K562 (cell line): ENCODE data around the gene NRXN2.

Experiments
- BHLHE40 ChIP-seq: IDR thresholded peaks from 2 replicates; pipeline ENCODE4 v1.6.1; 2011; ENCODE audit warnings: low read length, improper control_type of control experiment
- MYC ChIP-seq, 2 experiments: fragments of 250-450 bp in 1 of 2; sonication (Bioruptor Pico) in 1 of 2; IDR thresholded peaks; 2 replicates each; pipeline versions ENCODE4 v1.5.1 to v1.6.1; 2012 to 2021; ENCODE audit warnings: low read depth in 2 of 2, borderline replicate concordance in 1 of 2, improper control_type of control experiment in 1 of 2, low read length in 1 of 2, mild to moderate bottlenecking in 1 of 2, moderate library complexity in 1 of 2
- POLR2AphosphoS5 ChIP-seq: IDR thresholded peaks from 2 replicates; pipeline ENCODE4 v1.6.1; 2011; ENCODE audit warnings: mild to moderate bottlenecking, low read depth, low read length, moderate library complexity; ENCODE audit not compliant: control insufficient read depth, insufficient read depth
- RAD21 ChIP-seq, 2 experiments: fragments of 250-450 bp in 1 of 2; fragments of 450-650 bp in 1 of 2; sonication (Bioruptor Pico) in 1 of 2; formaldehyde crosslinking in 1 of 2; IDR thresholded peaks in 1 of 2; conservative IDR thresholded peaks in 1 of 2; 2 replicates each; pipeline versions ENCODE4 v1.4.0 to v1.8.0; 2020 to 2022; ENCODE audit warnings: mild to moderate bottlenecking in 2 of 2, moderate library complexity in 1 of 2
- RBM15 ChIP-seq: fragments of 200-400 bp; formaldehyde crosslinking; IDR thresholded peaks from 2 replicates; pipeline ENCODE4 v1.6.1; 2018; ENCODE audit warnings: mild to moderate bottlenecking, low read length, moderate library complexity; ENCODE audit not compliant: insufficient read depth
- SETDB1 ChIP-seq: IDR thresholded peaks from one replicate; pipeline ENCODE4 v1.6.1; 2012; ENCODE audit warnings: low read length, control low read depth, inconsistent platforms
- SUPT5H ChIP-seq: fragments of 450-650 bp; IDR thresholded peaks from 2 replicates; pipeline ENCODE4 v1.6.1; 2016
- TCF7 ChIP-seq: sonication (generic); IDR thresholded peaks from 2 replicates; pipeline ENCODE4 v1.6.1; 2016; ENCODE audit warnings: antibody characterized with exemption, borderline replicate concordance
- ZNF133 ChIP-seq: fragments of 250-450 bp; sonication (Bioruptor Pico); IDR thresholded peaks from 2 replicates; pipeline ENCODE4 v1.4.0; 2020; ENCODE audit warnings: mild to moderate bottlenecking
- TF ChIP-seq, protein P1 (sequence below), 3 experiments: IDR thresholded peaks in 2 of 3; conservative IDR thresholded peaks in 1 of 3; 2 replicates each; pipeline ENCODE4 v1.5.1; 2011 to 2012; ENCODE audit warnings: low read length in 3 of 3, mild to moderate bottlenecking in 3 of 3, control low read depth in 2 of 3, improper control_type of control experiment in 1 of 3, inconsistent platforms in 1 of 3, low read depth in 1 of 3, mixed read lengths in 1 of 3, moderate library complexity in 1 of 3; ENCODE audit not compliant: insufficient read depth in 2 of 3
- TF ChIP-seq, protein P2 (sequence below): fragments of 450-650 bp; IDR thresholded peaks from 2 replicates; pipeline ENCODE4 v1.6.1; 2017; ENCODE audit warnings: mild to moderate bottlenecking, moderate library complexity

GRCh38 chr11:64653388-64653973 is 69.5 kb downstream of the NRXN2 start:
- TF ChIP-seq TCF7 = no peak
- TF ChIP-seq ZNF133 = no peak
- TF ChIP-seq MYC (IDR thresholded peaks at IDR 0.05; ENCODE audit: low read depth, low read length) = no peak
- TF ChIP-seq MYC (CRISPR knock-in tag; IDR thresholded peaks at IDR 0.05; ENCODE audit: borderline replicate concordance, low read depth) = no peak
- TF ChIP-seq, protein P1, sequence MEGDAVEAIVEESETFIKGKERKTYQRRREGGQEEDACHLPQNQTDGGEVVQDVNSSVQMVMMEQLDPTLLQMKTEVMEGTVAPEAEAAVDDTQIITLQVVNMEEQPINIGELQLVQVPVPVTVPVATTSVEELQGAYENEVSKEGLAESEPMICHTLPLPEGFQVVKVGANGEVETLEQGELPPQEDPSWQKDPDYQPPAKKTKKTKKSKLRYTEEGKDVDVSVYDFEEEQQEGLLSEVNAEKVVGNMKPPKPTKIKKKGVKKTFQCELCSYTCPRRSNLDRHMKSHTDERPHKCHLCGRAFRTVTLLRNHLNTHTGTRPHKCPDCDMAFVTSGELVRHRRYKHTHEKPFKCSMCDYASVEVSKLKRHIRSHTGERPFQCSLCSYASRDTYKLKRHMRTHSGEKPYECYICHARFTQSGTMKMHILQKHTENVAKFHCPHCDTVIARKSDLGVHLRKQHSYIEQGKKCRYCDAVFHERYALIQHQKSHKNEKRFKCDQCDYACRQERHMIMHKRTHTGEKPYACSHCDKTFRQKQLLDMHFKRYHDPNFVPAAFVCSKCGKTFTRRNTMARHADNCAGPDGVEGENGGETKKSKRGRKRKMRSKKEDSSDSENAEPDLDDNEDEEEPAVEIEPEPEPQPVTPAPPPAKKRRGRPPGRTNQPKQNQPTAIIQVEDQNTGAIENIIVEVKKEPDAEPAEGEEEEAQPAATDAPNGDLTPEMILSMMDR (IDR thresholded peaks at IDR 0.05 in 2 of 3, conservative IDR thresholded peaks at IDR 0.05 in 1 of 3; ENCODE audit: insufficient read depth in 2 of 3, low read depth in 1 of 3, low read length in 3 of 3) = no peak
- 0 out of 2 replicates have a peak, but pooled peaks have one; percentile 37 for TF ChIP-seq SUPT5H
- no peak for TF ChIP-seq BHLHE40
- TF ChIP-seq RBM15 = no peak
- no peak for TF ChIP-seq RAD21 (CRISPR knock-in tag; conservative IDR thresholded peaks at IDR 0.05 in 1 of 2, IDR thresholded peaks at IDR 0.05 in 1 of 2)
- TF ChIP-seq SETDB1 = no peak
- TF ChIP-seq, protein P2, sequence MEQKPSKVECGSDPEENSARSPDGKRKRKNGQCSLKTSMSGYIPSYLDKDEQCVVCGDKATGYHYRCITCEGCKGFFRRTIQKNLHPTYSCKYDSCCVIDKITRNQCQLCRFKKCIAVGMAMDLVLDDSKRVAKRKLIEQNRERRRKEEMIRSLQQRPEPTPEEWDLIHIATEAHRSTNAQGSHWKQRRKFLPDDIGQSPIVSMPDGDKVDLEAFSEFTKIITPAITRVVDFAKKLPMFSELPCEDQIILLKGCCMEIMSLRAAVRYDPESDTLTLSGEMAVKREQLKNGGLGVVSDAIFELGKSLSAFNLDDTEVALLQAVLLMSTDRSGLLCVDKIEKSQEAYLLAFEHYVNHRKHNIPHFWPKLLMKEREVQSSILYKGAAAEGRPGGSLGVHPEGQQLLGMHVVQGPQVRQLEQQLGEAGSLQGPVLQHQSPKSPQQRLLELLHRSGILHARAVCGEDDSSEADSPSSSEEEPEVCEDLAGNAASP = no peak
- TF ChIP-seq POLR2AphosphoS5 = peak; percentile 44; the same call in 1 of the 2 replicates
